H1 (cell line): ENCODE measurements around the gene DDX51. TPM values are rescaled to one million over a fixed set of nuclear protein-coding genes. Genes with fewer than 3 reads are reported as not detected.

Source experiments
- MAFK ChIP-seq: IDR thresholded peaks from 2 replicates; pipeline ENCODE4 v1.6.1; 2012; ENCODE audit warnings: low read depth, mild to moderate bottlenecking, improper control_type of control experiment, low read length
- NRF1 ChIP-seq: IDR thresholded peaks from 2 replicates; pipeline ENCODE4 v1.6.1; 2011; ENCODE audit warnings: mild to moderate bottlenecking, low read depth, low read length, improper control_type of control experiment
- SRF ChIP-seq: IDR thresholded peaks from 2 replicates; pipeline ENCODE4 v1.6.1; 2011; ENCODE audit warnings: mild to moderate bottlenecking, low read depth, low read length, moderate library complexity
- TBP ChIP-seq: IDR thresholded peaks from 2 replicates; pipeline ENCODE4 v1.6.1; 2011; ENCODE audit warnings: low read depth, low read length, improper control_type of control experiment
- polyA plus RNA-seq, 7 experiments: library from polyadenylated mRNA; depleted of rRNA in 3 of 7; stranded (reverse) in 5 of 7; unstranded in 2 of 7; fragments of >200 nt in 5 of 7; fragments of 200-250 nt in 2 of 7; gene quantifications; 1 replicate in 5 of 7; 2 replicates in 1 of 7; 4 replicates in 1 of 7; pipeline versions ENCODE4 v1.2.1 to v1.2.3, GENCODE V29; 2011 to 2013; ENCODE audit warnings: missing spikeins in 2 of 7, mixed read lengths in 2 of 7
- total RNA-seq: library from RNA; stranded (reverse); fragmentation: NEBNext Ultra II Directional; extraction: Animal tissue kit (Norgen Biotek cat#: 25700); gene quantifications from 2 replicates; pipeline ENCODE4 v1.2.1, GENCODE V29; 2021
- TF ChIP-seq, protein P1 (sequence below): fragments of 300-600 bp; sonication (generic); IDR thresholded peaks from 2 replicates; pipeline ENCODE4 v1.7.1; 2012; ENCODE audit warnings: low read length, moderate library complexity, mild to moderate bottlenecking, inconsistent platforms; ENCODE audit not compliant: insufficient replicate concordance

The DDX51 gene
- total and polyA plus RNA-seq, 2 of the 8 experiments (the other 6 are each of a cell fraction or from before 2014, with no cell fraction given), result 11.2 to 24.4 TPM

DNA sequence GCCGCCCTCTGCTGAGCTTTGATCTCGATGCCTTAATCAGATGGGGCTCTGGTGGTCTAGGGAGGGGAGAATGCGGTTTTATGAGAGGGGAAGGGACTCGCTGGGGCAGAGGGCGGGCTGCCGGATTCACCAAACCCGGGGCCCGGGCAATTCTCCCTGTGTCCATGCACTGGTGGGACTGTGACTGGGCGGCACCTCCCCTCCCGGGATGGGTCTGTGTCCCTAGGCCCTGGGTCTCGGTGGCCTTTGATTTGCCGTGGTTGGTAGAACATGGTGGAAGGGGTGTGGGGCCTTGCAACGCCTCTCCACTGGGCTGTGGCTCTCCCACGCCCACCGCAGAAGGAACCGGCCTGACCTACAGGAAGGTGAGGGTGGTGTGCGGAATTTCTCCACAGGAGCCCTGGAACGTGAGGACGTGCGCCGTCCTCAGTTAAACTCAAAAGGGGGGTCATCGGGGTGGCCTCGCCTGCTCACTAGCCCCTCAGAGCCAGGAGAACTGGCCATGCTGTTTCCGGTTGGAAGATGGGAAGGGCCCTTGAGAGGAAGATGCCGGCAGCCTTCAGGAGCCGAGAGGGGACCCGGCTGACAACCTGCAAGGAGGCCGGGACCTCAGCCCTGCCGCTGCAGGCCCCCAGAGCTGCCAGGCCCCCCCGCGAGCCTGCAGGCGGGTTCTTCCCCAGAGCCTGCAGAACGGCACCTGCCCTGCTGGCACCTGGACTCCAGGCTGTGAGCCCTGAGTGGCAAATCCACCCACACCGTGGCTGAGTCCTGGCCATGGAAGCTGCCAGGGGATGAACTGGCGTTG lies 43.7 kb upstream of the DDX51 start (continued):
- TF ChIP-seq MAFK (no peak), SRF (no peak), NRF1 (no peak), TBP (no peak)
- TF ChIP-seq, protein P1, sequence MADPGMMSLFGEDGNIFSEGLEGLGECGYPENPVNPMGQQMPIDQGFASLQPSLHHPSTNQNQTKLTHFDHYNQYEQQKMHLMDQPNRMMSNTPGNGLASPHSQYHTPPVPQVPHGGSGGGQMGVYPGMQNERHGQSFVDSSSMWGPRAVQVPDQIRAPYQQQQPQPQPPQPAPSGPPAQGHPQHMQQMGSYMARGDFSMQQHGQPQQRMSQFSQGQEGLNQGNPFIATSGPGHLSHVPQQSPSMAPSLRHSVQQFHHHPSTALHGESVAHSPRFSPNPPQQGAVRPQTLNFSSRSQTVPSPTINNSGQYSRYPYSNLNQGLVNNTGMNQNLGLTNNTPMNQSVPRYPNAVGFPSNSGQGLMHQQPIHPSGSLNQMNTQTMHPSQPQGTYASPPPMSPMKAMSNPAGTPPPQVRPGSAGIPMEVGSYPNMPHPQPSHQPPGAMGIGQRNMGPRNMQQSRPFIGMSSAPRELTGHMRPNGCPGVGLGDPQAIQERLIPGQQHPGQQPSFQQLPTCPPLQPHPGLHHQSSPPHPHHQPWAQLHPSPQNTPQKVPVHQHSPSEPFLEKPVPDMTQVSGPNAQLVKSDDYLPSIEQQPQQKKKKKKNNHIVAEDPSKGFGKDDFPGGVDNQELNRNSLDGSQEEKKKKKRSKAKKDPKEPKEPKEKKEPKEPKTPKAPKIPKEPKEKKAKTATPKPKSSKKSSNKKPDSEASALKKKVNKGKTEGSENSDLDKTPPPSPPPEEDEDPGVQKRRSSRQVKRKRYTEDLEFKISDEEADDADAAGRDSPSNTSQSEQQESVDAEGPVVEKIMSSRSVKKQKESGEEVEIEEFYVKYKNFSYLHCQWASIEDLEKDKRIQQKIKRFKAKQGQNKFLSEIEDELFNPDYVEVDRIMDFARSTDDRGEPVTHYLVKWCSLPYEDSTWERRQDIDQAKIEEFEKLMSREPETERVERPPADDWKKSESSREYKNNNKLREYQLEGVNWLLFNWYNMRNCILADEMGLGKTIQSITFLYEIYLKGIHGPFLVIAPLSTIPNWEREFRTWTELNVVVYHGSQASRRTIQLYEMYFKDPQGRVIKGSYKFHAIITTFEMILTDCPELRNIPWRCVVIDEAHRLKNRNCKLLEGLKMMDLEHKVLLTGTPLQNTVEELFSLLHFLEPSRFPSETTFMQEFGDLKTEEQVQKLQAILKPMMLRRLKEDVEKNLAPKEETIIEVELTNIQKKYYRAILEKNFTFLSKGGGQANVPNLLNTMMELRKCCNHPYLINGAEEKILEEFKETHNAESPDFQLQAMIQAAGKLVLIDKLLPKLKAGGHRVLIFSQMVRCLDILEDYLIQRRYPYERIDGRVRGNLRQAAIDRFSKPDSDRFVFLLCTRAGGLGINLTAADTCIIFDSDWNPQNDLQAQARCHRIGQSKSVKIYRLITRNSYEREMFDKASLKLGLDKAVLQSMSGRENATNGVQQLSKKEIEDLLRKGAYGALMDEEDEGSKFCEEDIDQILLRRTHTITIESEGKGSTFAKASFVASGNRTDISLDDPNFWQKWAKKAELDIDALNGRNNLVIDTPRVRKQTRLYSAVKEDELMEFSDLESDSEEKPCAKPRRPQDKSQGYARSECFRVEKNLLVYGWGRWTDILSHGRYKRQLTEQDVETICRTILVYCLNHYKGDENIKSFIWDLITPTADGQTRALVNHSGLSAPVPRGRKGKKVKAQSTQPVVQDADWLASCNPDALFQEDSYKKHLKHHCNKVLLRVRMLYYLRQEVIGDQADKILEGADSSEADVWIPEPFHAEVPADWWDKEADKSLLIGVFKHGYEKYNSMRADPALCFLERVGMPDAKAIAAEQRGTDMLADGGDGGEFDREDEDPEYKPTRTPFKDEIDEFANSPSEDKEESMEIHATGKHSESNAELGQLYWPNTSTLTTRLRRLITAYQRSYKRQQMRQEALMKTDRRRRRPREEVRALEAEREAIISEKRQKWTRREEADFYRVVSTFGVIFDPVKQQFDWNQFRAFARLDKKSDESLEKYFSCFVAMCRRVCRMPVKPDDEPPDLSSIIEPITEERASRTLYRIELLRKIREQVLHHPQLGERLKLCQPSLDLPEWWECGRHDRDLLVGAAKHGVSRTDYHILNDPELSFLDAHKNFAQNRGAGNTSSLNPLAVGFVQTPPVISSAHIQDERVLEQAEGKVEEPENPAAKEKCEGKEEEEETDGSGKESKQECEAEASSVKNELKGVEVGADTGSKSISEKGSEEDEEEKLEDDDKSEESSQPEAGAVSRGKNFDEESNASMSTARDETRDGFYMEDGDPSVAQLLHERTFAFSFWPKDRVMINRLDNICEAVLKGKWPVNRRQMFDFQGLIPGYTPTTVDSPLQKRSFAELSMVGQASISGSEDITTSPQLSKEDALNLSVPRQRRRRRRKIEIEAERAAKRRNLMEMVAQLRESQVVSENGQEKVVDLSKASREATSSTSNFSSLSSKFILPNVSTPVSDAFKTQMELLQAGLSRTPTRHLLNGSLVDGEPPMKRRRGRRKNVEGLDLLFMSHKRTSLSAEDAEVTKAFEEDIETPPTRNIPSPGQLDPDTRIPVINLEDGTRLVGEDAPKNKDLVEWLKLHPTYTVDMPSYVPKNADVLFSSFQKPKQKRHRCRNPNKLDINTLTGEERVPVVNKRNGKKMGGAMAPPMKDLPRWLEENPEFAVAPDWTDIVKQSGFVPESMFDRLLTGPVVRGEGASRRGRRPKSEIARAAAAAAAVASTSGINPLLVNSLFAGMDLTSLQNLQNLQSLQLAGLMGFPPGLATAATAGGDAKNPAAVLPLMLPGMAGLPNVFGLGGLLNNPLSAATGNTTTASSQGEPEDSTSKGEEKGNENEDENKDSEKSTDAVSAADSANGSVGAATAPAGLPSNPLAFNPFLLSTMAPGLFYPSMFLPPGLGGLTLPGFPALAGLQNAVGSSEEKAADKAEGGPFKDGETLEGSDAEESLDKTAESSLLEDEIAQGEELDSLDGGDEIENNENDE, result no peak
- TF ChIP-seq, all 59 proteins: peak for 0
